Measurements from ENCODE around the gene UTP14C.

Gene UTP14C

GRCh38 chr13:51999510-51999911 is 25.0 kb upstream of the UTP14C start:
- no peak for TF ChIP-seq CTCF (IDR thresholded peaks at IDR 0.05)

GRCh38 chr13:51999921-52000320 is 24.6 kb upstream of the UTP14C start:
- TF ChIP-seq CTCF (IDR thresholded peaks at IDR 0.05) = no peak

GRCh38 chr13:52001120-52001731 is 23.3 kb upstream of the UTP14C start:
- TF ChIP-seq CTCF (IDR thresholded peaks at IDR 0.05) = peak; percentile 51

- no peak for TF ChIP-seq CTCF (IDR thresholded peaks at IDR 0.05)
These were observed 22.1 kb upstream of the UTP14C start for GRCh38 chr13:52002361-52002760.

GRCh38 chr13:52003541-52003940 is 20.9 kb upstream of the UTP14C start:
- no peak for TF ChIP-seq CTCF (IDR thresholded peaks at IDR 0.05)

- no peak for TF ChIP-seq CTCF (IDR thresholded peaks at IDR 0.05)
These were observed 19.9 kb upstream of the UTP14C start for GRCh38 chr13:52004511-52005170.

GRCh38 chr13:52005841-52006522 is 18.5 kb upstream of the UTP14C start:
- no peak for TF ChIP-seq CTCF (IDR thresholded peaks at IDR 0.05)

Data from LNCAP (cell line).